NB4 (cell line): ENCODE measurements around the gene SLC25A47.

Experiments
- POLR2A ChIP-seq: IDR thresholded peaks from 2 replicates; pipeline ENCODE4 v1.6.1; 2011; ENCODE audit warnings: mild to moderate bottlenecking; ENCODE audit not compliant: insufficient read length; ENCODE audit errors: extremely low read depth
- TF ChIP-seq, protein P1 (sequence below): IDR thresholded peaks from one replicate; pipeline ENCODE4 v1.5.1; 2012; ENCODE audit warnings: low read depth, low read length
- TF ChIP-seq, protein P2 (sequence below): IDR thresholded peaks from 2 replicates; pipeline ENCODE4 v1.6.1; 2011; ENCODE audit warnings: low read depth, low read length

DNA sequence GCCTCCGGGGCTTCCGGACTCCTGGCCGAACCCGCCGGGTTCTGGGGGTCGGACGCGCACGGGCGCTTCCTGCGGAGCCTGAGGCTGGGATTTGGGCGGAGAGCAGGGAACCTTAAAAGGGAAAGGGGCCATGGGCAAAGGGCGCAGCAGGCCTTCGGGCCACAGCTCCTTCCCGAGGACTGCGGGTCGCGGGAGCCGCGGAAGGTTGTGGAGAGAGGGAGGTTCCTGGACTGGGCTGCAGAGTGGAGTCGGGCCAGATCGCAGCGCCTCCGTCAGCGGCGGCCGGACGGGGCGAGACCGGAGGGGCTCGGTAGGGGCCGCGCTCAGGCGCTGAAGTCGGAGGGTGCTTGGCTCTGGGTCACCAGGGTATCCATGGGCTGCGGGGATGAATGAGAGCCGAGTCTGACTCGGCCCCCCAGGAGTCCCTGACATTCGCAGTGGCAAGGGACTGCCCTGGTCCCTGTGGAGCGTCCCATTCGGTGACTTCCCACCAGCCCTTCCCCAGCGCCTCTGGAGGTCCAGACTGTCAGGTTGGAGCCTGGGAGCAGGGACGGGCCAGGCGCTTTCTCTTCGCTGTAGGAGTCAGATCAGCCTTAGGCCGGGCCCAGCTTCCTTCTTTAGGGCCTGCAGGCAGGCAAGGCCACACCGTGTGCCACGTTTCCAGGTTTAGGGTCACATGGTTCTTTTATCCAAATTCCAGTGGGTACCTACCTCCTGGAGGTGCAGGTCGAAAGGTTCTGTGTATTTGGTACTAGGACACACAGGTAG is 16.0 kb upstream of the SLC25A47 start:
- TF ChIP-seq, protein P1, sequence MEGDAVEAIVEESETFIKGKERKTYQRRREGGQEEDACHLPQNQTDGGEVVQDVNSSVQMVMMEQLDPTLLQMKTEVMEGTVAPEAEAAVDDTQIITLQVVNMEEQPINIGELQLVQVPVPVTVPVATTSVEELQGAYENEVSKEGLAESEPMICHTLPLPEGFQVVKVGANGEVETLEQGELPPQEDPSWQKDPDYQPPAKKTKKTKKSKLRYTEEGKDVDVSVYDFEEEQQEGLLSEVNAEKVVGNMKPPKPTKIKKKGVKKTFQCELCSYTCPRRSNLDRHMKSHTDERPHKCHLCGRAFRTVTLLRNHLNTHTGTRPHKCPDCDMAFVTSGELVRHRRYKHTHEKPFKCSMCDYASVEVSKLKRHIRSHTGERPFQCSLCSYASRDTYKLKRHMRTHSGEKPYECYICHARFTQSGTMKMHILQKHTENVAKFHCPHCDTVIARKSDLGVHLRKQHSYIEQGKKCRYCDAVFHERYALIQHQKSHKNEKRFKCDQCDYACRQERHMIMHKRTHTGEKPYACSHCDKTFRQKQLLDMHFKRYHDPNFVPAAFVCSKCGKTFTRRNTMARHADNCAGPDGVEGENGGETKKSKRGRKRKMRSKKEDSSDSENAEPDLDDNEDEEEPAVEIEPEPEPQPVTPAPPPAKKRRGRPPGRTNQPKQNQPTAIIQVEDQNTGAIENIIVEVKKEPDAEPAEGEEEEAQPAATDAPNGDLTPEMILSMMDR, result no peak
- TF ChIP-seq POLR2A, result no peak
- TF ChIP-seq, protein P2, sequence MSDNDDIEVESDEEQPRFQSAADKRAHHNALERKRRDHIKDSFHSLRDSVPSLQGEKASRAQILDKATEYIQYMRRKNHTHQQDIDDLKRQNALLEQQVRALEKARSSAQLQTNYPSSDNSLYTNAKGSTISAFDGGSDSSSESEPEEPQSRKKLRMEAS, result peak; percentile 31; the same call in 1 of the 2 replicates
